Epithelial cell of alveolus of lung (primary cell): ENCODE data around the gene PDE3B. TPM values are rescaled to one million over a fixed set of nuclear protein-coding genes. Genes with fewer than 3 reads are reported as not detected.

Source experiments
- total RNA-seq: library from RNA; depleted of rRNA; stranded (reverse); fragments of >200 nt; gene quantifications from 2 replicates; pipeline ENCODE4 v1.2.1, GENCODE V29; 2015

The PDE3B gene
- total RNA-seq: 1.2 and 15.0 TPM in 2 replicates

GRCh38 chr11:14643697-14644225 is at the start of gene PDE3B:
Gene PDE3B, plus strand, starts transcription at chr11:14643804. Its CDS starts 272 bp downstream, at chr11:14644076.

GRCh38 chr11:14892036-14892556 is 248.5 kb downstream of the PDE3B start, which contains the start of gene CYP2R1:
Gene CYP2R1, minus strand, starts transcription at chr11:14892231. Its CDS starts 26 bp downstream, at chr11:14892205.

Other genes starting within 250 kb of the PDE3B start
- gene COPB1, start 144.0 kb upstream of the PDE3B start, total RNA-seq: 164 and 211 TPM in 2 replicates
- 136 and 187 TPM in 2 replicates for gene PSMA1, start 123.4 kb upstream of the PDE3B start, total RNA-seq
- 4.6 and 5.2 TPM in 2 replicates for gene CYP2R1, start 248.4 kb downstream of the PDE3B start, total RNA-seq